SK-N-SH (cell line): ENCODE results near the gene GMPPA. TPM values are rescaled to one million over a fixed set of nuclear protein-coding genes. Genes with fewer than 3 reads are reported as not detected.

Experiments
- CTCF ChIA-PET: fragments of 300-600, 350-600 bp; formaldehyde crosslinking; extraction: SDS; loops from one replicate; lab custom pipeline; 2021; lab: Yijun Ruan, JAX
- POLR2A ChIA-PET: fragments of 350-600 bp; sonication (Branson Sonifier 250); formaldehyde crosslinking; extraction: SDS; loops from one replicate; lab custom pipeline; 2020; ENCODE audit warnings: antibody characterized with exemption, inconsistent platforms; lab: Yijun Ruan, JAX
- DNase-seq: peaks from one replicate; pipeline ENCODE4 v3.0.0; 2012
- H2AFZ ChIP-seq: fragments of 200-600 bp; sonication (generic); 2 replicates; pipeline ENCODE4 v1.8.1; 2016; ENCODE audit warnings: antibody characterized with exemption, mild to moderate bottlenecking, low read depth
- H3F3A ChIP-seq: fragments of 200-600 bp; sonication (generic); replicated peaks from 2 replicates; pipeline ENCODE3; 2016; ENCODE audit warnings: antibody characterized with exemption, mild to moderate bottlenecking; ENCODE audit not compliant: insufficient read depth
- H3K27ac ChIP-seq, 2 experiments: fragments of 200-500 bp in 1 of 2; fragments of 200-600 bp in 1 of 2; sonication (Bioruptor generic) in 1 of 2; sonication (generic), shearing (Covaris generic) in 1 of 2; 2 replicates each; pipeline versions ENCODE4 v1.5.1 to v1.6.1; 2014 to 2016; ENCODE audit warnings: low read depth in 2 of 2, inconsistent platforms in 1 of 2, low read length in 1 of 2, mild to moderate bottlenecking in 1 of 2, mixed read lengths in 1 of 2
- H3K27me3 ChIP-seq: fragments of 200-600 bp; sonication (generic), shearing (Covaris generic); 2 replicates; pipeline ENCODE4 v1.6.1; 2016; ENCODE audit warnings: mixed run types; ENCODE audit not compliant: insufficient read depth
- H3K36me3 ChIP-seq, 2 experiments: fragments of 200-500 bp in 1 of 2; fragments of 200-600 bp in 1 of 2; sonication (Bioruptor generic) in 1 of 2; sonication (generic) in 1 of 2; replicated peaks in 1 of 2; 2 replicates each; pipeline versions ENCODE3 to v1.5.1; 2014 to 2016; ENCODE audit warnings: low read length in 1 of 2, mild to moderate bottlenecking in 1 of 2; ENCODE audit not compliant: insufficient read depth in 2 of 2, control insufficient read depth in 1 of 2
- H3K4me1 ChIP-seq, 2 experiments: fragments of 200-500 bp in 1 of 2; fragments of 200-600 bp in 1 of 2; sonication (Bioruptor generic) in 1 of 2; sonication (generic), shearing (Covaris generic) in 1 of 2; 2 replicates each; pipeline versions ENCODE4 v1.5.1 to v1.6.1; 2014 to 2016; ENCODE audit warnings: low read depth in 1 of 2, low read length in 1 of 2, mixed run types in 1 of 2; ENCODE audit not compliant: insufficient read depth in 2 of 2, control insufficient read depth in 1 of 2
- H3K4me2 ChIP-seq: fragments of 200-600 bp; sonication (generic), shearing (Covaris generic); 2 replicates; pipeline ENCODE4 v1.6.1; 2017; ENCODE audit warnings: mixed run types
- H3K4me3 ChIP-seq, 2 experiments: fragments of 200-500 bp in 1 of 2; fragments of 200-600 bp in 1 of 2; sonication (Bioruptor generic) in 1 of 2; sonication (generic), shearing (Covaris generic) in 1 of 2; 2 replicates each; pipeline versions ENCODE4 v1.5.1 to v1.8.1; 2014 to 2016; ENCODE audit warnings: low read depth in 2 of 2, inconsistent platforms in 1 of 2, low read length in 1 of 2, mild to moderate bottlenecking in 1 of 2, mixed read lengths in 1 of 2, moderate library complexity in 1 of 2
- H3K79me2 ChIP-seq: fragments of 200-600 bp; sonication (generic); 2 replicates; pipeline ENCODE4 v1.8.1; 2017; ENCODE audit warnings: mild to moderate bottlenecking; ENCODE audit not compliant: insufficient read depth
- H3K9ac ChIP-seq: fragments of 200-600 bp; sonication (generic); 2 replicates; pipeline ENCODE4 v1.6.1; 2017; ENCODE audit warnings: mixed run types
- H3K9me2 ChIP-seq: fragments of 200-600 bp; sonication (generic); 2 replicates; pipeline ENCODE4 v1.6.1; 2017; ENCODE audit warnings: mixed run types
- H3K9me3 ChIP-seq: fragments of 200-600 bp; sonication (generic); 2 replicates; pipeline ENCODE4 v1.6.1; 2017; ENCODE audit warnings: mixed run types, mild to moderate bottlenecking, moderate library complexity
- H4K20me1 ChIP-seq: fragments of 200-600 bp; sonication (generic); 2 replicates; pipeline ENCODE4 v1.6.1; 2017; ENCODE audit warnings: mild to moderate bottlenecking, mixed run types; ENCODE audit not compliant: insufficient read depth
- ELF1 ChIP-seq: IDR thresholded peaks from 2 replicates; pipeline ENCODE4 v1.4.0; 2012
- EP300 ChIP-seq, 2 experiments: IDR thresholded peaks; 2 replicates each; pipeline versions ENCODE4 v1.4.0 to v1.6.1; 2012; ENCODE audit warnings: borderline replicate concordance in 1 of 2, low read depth in 1 of 2, low read length in 1 of 2
- FOSL2 ChIP-seq: IDR thresholded peaks from 2 replicates; pipeline ENCODE4 v1.4.0; 2012; ENCODE audit warnings: low read depth, mild to moderate bottlenecking, moderate library complexity, borderline replicate concordance
- GATA2 ChIP-seq: sonication (generic); formaldehyde crosslinking; IDR thresholded peaks from 2 replicates; pipeline ENCODE4 v1.5.0; 2020; ENCODE audit warnings: mild to moderate bottlenecking, missing genetic modification reagents
- JUND ChIP-seq: IDR thresholded peaks from 2 replicates; pipeline ENCODE4 v1.4.0; 2012
- PBX3 ChIP-seq: IDR thresholded peaks from 2 replicates; pipeline ENCODE4; 2012
- RAD21 ChIP-seq: IDR thresholded peaks from 2 replicates; pipeline ENCODE4 v1.6.1; 2012; ENCODE audit warnings: mild to moderate bottlenecking, low read length
- RCOR1 ChIP-seq: fragments of 150-350 bp; IDR thresholded peaks from 2 replicates; pipeline ENCODE4 v1.6.1; 2017; ENCODE audit warnings: antibody characterized with exemption, low read length
- REST ChIP-seq: IDR thresholded peaks from 2 replicates; pipeline ENCODE4 v1.6.1; 2012; ENCODE audit warnings: mild to moderate bottlenecking, low read depth, low read length, moderate library complexity
- SMC3 ChIP-seq: IDR thresholded peaks from 2 replicates; pipeline ENCODE4 v1.6.1; 2012; ENCODE audit warnings: low read depth, low read length, improper control_type of control experiment
- TAF1 ChIP-seq: IDR thresholded peaks from 2 replicates; pipeline ENCODE4 v1.6.1; 2012; ENCODE audit warnings: low read depth, mild to moderate bottlenecking, low read length, moderate library complexity, borderline replicate concordance
- TEAD4 ChIP-seq: IDR thresholded peaks from 2 replicates; pipeline ENCODE4 v1.4.0; 2012; ENCODE audit warnings: mild to moderate bottlenecking, borderline replicate concordance; ENCODE audit not compliant: insufficient read depth
- YY1 ChIP-seq: IDR thresholded peaks from 2 replicates; pipeline ENCODE4 v1.4.0; 2012; ENCODE audit warnings: low read depth, mild to moderate bottlenecking
- WGBS: methylation state at CpG from one replicate; pipeline ENCODE4 v1.1.6; 2017; ENCODE audit warnings: low lambda C conversion rate; 5-methylcytosine and 5-hydroxymethylcytosine counted together
- polyA plus RNA-seq, 3 experiments: library from polyadenylated mRNA; depleted of rRNA; stranded (reverse); fragments of >200 nt; gene quantifications; 2 replicates each; pipeline ENCODE4 v1.2.3, GENCODE V29; 2012
- TF ChIP-seq, protein P1 (sequence below): fragments of 200-600 bp; sonication (generic); IDR thresholded peaks from 2 replicates; pipeline ENCODE4 v1.6.1; 2017; ENCODE audit warnings: antibody characterized with exemption, mild to moderate bottlenecking, moderate library complexity

The GMPPA gene
- polyA plus RNA-seq, 1 of the 3 experiments (the other 2 are of a cell fraction): 61.3 TPM

DNA sequence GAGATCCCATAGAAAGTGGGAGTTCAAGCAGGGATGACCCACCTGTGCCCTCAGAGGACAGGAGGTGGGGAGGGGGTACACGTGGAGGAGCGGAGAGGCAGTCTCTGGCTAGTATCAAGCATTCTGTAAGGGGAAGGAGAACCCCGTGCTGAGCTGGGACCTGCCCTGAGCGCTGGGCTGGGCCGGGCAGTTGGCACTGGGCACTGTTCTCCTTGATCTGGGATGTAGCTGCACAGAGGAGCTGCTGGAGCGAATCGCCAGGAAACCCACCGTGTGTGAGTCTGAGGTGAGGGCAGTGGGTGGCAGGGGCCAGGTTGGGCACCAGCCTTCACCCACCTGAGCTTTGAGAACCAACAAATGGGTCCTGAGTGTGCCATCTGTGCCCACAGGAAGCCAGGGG is 19.8 kb upstream of the GMPPA start:
- H3F3A ChIP-seq: peaks cover 6% of the 10 kb centered on the region
- H3K4me1 ChIP-seq: peaks cover 0 to 18% of the 10 kb centered on the region in 2 experiments; a peak in 1 of 4 replicates
- H3K9me3 ChIP-seq: no peaks in the 10 kb centered on the region
- no peaks in the 10 kb centered on the region for H4K20me1 ChIP-seq
- CTCF ChIA-PET: interaction anchor here (0.8 to 56.4 kb wide), 4 partner anchors 22 to 164 kb away, joined by 3 to 2824 read pairs (median 82); partner anchors contain the start of genes ASIC4, CHPF, GMPPA and TMEM198
- no peaks in the 10 kb centered on the region for H3K79me2 ChIP-seq
- peaks cover 16 to 55% of the 10 kb centered on the region in 2 experiments for H3K36me3 ChIP-seq
- no peak overlapping the region for H2AFZ ChIP-seq
- DNase-seq: no peak
- no peaks in the 10 kb centered on the region for H3K27me3 ChIP-seq
- H3K9ac ChIP-seq: no peak overlapping the region
- no peak overlapping the region for H3K4me2 ChIP-seq
- POLR2A ChIA-PET: interaction anchor here (0.9 kb wide), 1 partner anchor 41 kb away, joined by 3 read pairs; no protein-coding TSS in a partner anchor
- H3K4me3 ChIP-seq: no peak overlapping the region
- no peak overlapping the region; a peak in 1 of 4 replicates for H3K27ac ChIP-seq
- TF ChIP-seq RCOR1 (no peak), TAF1 (no peak)
- no peaks in the 10 kb centered on the region for H3K9me2 ChIP-seq
- WGBS: 92% methylated on average over 8 of the region's 8 CpGs

DNA sequence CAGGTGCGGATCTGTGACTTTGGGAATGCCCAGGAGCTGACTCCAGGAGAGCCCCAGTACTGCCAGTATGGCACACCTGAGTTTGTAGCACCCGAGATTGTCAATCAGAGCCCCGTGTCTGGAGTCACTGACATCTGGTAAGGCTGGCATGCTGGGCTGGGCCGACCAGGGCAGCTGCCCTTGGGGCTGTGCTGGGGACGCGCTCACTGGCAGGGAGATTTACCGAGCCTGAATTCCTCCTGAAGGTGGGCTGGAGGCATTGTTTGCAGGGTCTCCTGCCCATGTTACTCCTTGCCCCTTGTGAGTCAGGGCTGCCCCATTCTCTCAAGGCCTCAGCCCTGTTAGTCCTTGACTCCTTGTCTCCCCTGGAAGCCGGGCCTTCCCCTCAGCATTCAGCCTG is 18.7 kb upstream of the GMPPA start:
- Histone ChIP-seq H3K4me1 (peaks cover 0 to 18% of the 10 kb centered on the region in 2 experiments; a peak in 1 of 4 replicates), H2AFZ (no peak overlapping the region), H4K20me1 (no peaks in the 10 kb centered on the region), H3K36me3 (peaks cover 13 to 62% of the 10 kb centered on the region in 2 experiments), H3K27me3 (no peaks in the 10 kb centered on the region), H3K27ac (no peak overlapping the region), H3K4me2 (no peak overlapping the region), H3K4me3 (no peak overlapping the region), H3K9me3 (no peaks in the 10 kb centered on the region), H3K9me2 (no peaks in the 10 kb centered on the region), H3K79me2 (no peaks in the 10 kb centered on the region), H3K9ac (no peak overlapping the region), H3F3A (peaks cover 5% of the 10 kb centered on the region)
- TF ChIP-seq EP300 (IDR thresholded peaks at IDR 0.05; ENCODE audit: borderline replicate concordance in 1 of 2, low read depth in 1 of 2, low read length in 1 of 2) (no peak), TAF1 (no peak), ELF1 (no peak)
- 89% methylated on average over 8 of the region's 8 CpGs for WGBS
- CTCF ChIA-PET: interaction anchor here (56.4 kb wide), 1 partner anchor 35 kb away, joined by 2824 read pairs; the partner anchor contains the start of genes ASIC4, CHPF, GMPPA and TMEM198
- no peak for DNase-seq
- POLR2A ChIA-PET: no interaction called here

DNA sequence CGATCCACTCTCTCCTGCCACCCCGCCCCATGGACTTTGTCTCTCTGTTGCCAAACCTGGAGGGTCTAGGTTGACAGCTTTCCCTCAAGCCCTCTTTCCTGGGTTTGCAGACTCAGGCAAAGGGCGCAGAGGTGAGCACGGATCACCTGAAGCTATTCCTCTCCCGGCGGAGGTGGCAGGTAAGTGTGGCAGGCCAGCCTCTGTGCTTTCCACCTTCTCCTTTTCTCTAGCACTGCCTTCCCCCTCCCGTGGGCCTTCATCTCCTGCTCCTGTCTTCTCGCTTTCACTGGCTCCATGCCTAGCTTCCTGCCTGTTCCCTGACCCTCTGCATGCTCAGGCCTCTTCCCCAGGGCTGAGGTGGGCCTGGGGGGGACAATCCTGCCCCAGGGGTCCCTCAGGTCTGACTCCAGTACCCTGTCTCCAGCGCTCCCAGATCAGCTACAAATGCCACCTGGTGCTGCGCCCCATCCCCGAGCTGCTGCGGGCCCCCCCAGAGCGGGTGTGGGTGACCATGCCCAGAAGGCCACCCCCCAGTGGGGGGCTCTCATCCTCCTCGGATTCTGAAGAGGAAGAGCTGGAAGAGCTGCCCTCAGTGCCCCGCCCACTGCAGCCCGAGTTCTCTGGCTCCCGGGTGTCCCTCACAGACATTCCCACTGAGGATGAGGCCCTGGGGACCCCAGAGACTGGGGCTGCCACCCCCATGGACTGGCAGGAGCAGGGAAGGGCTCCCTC is 15.9 kb upstream of the GMPPA start:
- ChIA-PET POLR2A (interaction anchor here (0.9 to 1.4 kb wide), 3 partner anchors 9 to 16 kb away, joined by 3 to 4 read pairs (median 4); partner anchors contain the start of gene GMPPA), CTCF (interaction anchor here (0.5 to 56.4 kb wide), 5 partner anchors 24 to 159 kb away, joined by 3 to 2824 read pairs (median 9); partner anchors contain the start of genes ASIC4, CHPF, GMPPA and TMEM198)
- Histone ChIP-seq H3F3A (no peaks in the 10 kb centered on the region), H3K79me2 (no peaks in the 10 kb centered on the region), H3K27me3 (no peaks in the 10 kb centered on the region), H3K27ac (no peak overlapping the region), H3K4me2 (no peak overlapping the region), H3K9me2 (no peaks in the 10 kb centered on the region), H3K4me1 (no peaks in the 10 kb centered on the region), H3K36me3 (peaks cover 10 to 65% of the 10 kb centered on the region in 2 experiments), H4K20me1 (no peaks in the 10 kb centered on the region), H3K4me3 (no peak overlapping the region), H2AFZ (no peak overlapping the region), H3K9me3 (no peaks in the 10 kb centered on the region), H3K9ac (no peak overlapping the region)
- no peak for DNase-seq
- WGBS: 89% methylated on average over 10 of the region's 17 CpGs
- no peak for TF ChIP-seq GATA2 (CRISPR knock-in tag)
- TF ChIP-seq PBX3: no peak
- no peak for TF ChIP-seq REST
- TF ChIP-seq FOSL2: no peak
- no peak for TF ChIP-seq RAD21
- no peak for TF ChIP-seq TAF1
- TF ChIP-seq TEAD4: no peak
- no peak for TF ChIP-seq JUND
- no peak for TF ChIP-seq YY1
- TF ChIP-seq SMC3: no peak
- TF ChIP-seq, protein P1, sequence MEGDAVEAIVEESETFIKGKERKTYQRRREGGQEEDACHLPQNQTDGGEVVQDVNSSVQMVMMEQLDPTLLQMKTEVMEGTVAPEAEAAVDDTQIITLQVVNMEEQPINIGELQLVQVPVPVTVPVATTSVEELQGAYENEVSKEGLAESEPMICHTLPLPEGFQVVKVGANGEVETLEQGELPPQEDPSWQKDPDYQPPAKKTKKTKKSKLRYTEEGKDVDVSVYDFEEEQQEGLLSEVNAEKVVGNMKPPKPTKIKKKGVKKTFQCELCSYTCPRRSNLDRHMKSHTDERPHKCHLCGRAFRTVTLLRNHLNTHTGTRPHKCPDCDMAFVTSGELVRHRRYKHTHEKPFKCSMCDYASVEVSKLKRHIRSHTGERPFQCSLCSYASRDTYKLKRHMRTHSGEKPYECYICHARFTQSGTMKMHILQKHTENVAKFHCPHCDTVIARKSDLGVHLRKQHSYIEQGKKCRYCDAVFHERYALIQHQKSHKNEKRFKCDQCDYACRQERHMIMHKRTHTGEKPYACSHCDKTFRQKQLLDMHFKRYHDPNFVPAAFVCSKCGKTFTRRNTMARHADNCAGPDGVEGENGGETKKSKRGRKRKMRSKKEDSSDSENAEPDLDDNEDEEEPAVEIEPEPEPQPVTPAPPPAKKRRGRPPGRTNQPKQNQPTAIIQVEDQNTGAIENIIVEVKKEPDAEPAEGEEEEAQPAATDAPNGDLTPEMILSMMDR: no peak
